ENCODE results near the gene CX3CL1. TPM values are rescaled to one million over a fixed set of nuclear protein-coding genes. Genes with fewer than 3 reads are reported as not detected.

Gene CX3CL1
- total and polyA plus RNA-seq, 2 of the 13 experiments (the other 11 are each of a cell fraction or from before 2014, with no cell fraction given): 57.3 to 60.8 TPM

DNA sequence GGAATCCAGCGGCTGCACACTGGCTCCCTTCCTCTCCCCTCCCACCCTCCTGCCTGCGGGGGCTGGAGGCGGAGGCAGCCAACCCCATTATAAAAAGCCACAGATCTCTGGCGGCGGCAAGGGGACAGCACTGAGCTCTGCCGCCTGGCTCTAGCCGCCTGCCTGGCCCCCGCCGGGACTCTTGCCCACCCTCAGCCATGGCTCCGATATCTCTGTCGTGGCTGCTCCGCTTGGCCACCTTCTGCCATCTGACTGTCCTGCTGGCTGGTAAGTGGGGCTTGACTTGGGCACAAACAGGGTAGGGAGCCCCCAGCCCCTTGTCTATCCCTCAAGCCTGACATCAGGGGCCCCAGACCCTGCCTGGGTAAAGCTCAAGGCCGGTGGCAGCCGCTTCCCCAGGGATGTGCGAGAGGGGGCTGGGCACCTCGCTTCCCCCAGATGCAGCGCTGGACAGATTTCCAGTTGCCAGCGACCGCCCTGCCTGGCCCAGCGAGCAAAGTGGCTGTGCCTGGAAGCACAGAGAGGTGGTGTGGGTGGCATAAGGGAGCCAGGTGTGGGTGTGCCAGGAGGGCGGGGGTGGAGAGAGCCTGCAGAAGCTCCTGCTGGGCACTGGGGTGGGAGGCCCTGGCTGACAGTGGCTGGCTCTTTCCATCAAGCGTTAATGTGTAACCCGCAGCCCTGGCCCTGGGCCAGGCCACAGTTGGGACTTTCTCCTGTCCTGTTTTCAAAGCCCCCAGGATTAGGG is at the start of gene CX3CL1 (continued):
- TF ChIP-seq ZNF510 (CRISPR knock-in tag; IDR thresholded peaks at IDR 0.05; ENCODE audit: low read depth): no peak
- peak; percentile 93; the same call in 1 of the 2 replicates for TF ChIP-seq ZBTB8A (CRISPR knock-in tag; IDR thresholded peaks at IDR 0.05; ENCODE audit: borderline replicate concordance, low read depth)
- peak; percentile 98; the same call in 1 of the 2 replicates for TF ChIP-seq SMAD3 (CRISPR knock-in tag; IDR thresholded peaks at IDR 0.05)
- TF ChIP-seq ZNF766 (CRISPR knock-in tag; IDR thresholded peaks at IDR 0.05; ENCODE audit: borderline replicate concordance): no peak
- TF ChIP-seq SAFB2 (CRISPR knock-in tag; IDR thresholded peaks at IDR 0.05; ENCODE audit: borderline replicate concordance, low read depth): no peak; the same call in 1 of the 2 replicates
- TF ChIP-seq, protein P1, sequence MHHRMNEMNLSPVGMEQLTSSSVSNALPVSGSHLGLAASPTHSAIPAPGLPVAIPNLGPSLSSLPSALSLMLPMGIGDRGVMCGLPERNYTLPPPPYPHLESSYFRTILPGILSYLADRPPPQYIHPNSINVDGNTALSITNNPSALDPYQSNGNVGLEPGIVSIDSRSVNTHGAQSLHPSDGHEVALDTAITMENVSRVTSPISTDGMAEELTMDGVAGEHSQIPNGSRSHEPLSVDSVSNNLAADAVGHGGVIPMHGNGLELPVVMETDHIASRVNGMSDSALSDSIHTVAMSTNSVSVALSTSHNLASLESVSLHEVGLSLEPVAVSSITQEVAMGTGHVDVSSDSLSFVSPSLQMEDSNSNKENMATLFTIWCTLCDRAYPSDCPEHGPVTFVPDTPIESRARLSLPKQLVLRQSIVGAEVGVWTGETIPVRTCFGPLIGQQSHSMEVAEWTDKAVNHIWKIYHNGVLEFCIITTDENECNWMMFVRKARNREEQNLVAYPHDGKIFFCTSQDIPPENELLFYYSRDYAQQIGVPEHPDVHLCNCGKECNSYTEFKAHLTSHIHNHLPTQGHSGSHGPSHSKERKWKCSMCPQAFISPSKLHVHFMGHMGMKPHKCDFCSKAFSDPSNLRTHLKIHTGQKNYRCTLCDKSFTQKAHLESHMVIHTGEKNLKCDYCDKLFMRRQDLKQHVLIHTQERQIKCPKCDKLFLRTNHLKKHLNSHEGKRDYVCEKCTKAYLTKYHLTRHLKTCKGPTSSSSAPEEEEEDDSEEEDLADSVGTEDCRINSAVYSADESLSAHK (CRISPR knock-in tag; IDR thresholded peaks at IDR 0.05; ENCODE audit: borderline replicate concordance): no peak
- no peak; the same call in none of the 2 replicates for TF ChIP-seq CAMTA2 (CRISPR knock-in tag; IDR thresholded peaks at IDR 0.05; ENCODE audit: borderline replicate concordance)
- no peak; the same call in 1 of the 2 replicates for TF ChIP-seq ZNF646 (CRISPR knock-in tag; IDR thresholded peaks at IDR 0.05)
- TF ChIP-seq SRF (IDR thresholded peaks at IDR 0.05; ENCODE audit: low read depth, low read length): 0 out of 2 replicates have a peak, but pooled peaks have one; percentile 32
- peak; percentile 57 for TF ChIP-seq BORCS8-MEF2B (CRISPR knock-in tag; IDR thresholded peaks at IDR 0.05)
- TF ChIP-seq RFX3 (CRISPR knock-in tag; IDR thresholded peaks at IDR 0.05): peak; percentile 48; the same call in 1 of the 2 replicates
- TF ChIP-seq, protein P2, sequence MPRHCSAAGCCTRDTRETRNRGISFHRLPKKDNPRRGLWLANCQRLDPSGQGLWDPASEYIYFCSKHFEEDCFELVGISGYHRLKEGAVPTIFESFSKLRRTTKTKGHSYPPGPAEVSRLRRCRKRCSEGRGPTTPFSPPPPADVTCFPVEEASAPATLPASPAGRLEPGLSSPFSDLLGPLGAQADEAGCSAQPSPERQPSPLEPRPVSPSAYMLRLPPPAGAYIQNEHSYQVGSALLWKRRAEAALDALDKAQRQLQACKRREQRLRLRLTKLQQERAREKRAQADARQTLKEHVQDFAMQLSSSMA (CRISPR knock-in tag; IDR thresholded peaks at IDR 0.05): peak; percentile 52; the same call in 1 of the 2 replicates
- no peak for TF ChIP-seq TRIM22 (IDR thresholded peaks at IDR 0.05)
- peak; percentile 35; the same call in 1 of the 2 replicates for TF ChIP-seq ZNF331 (CRISPR knock-in tag; IDR thresholded peaks at IDR 0.05)
- no peak for TF ChIP-seq ZNF557 (CRISPR knock-in tag; IDR thresholded peaks at IDR 0.05)
- no peak for TF ChIP-seq NFE2 (CRISPR knock-in tag; IDR thresholded peaks at IDR 0.05)
- peak; percentile 83; the same call in 1 of the 2 replicates for TF ChIP-seq ZNF780A (CRISPR knock-in tag; IDR thresholded peaks at IDR 0.05)
- no peak for TF ChIP-seq ARNT (IDR thresholded peaks at IDR 0.05)

Data from HepG2 (cell line).